ENCODE data around the gene FLYWCH1.
A peak's percentile ranks its signal among the peaks of the same experiment; 100 is the strongest.

Gene FLYWCH1, protein sequence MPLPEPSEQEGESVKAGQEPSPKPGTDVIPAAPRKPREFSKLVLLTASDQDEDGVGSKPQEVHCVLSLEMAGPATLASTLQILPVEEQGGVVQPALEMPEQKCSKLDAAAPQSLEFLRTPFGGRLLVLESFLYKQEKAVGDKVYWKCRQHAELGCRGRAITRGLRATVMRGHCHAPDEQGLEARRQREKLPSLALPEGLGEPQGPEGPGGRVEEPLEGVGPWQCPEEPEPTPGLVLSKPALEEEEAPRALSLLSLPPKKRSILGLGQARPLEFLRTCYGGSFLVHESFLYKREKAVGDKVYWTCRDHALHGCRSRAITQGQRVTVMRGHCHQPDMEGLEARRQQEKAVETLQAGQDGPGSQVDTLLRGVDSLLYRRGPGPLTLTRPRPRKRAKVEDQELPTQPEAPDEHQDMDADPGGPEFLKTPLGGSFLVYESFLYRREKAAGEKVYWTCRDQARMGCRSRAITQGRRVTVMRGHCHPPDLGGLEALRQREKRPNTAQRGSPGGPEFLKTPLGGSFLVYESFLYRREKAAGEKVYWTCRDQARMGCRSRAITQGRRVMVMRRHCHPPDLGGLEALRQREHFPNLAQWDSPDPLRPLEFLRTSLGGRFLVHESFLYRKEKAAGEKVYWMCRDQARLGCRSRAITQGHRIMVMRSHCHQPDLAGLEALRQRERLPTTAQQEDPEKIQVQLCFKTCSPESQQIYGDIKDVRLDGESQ

GRCh38 chr16:2911638-2912329 is at the start of gene FLYWCH1:
Gene FLYWCH1, plus strand, starts transcription at chr16:2911931. Its CDS starts 17,755 bp downstream, at chr16:2929686.
- peak; percentile 98 to 99 (median 98) for DNase-seq (ENCODE audit: low read depth in 3 of 3)

GRCh38 chr16:2865651-2866050 is 46.1 kb upstream of the FLYWCH1 start:
- no peak for DNase-seq (ENCODE audit: low read depth in 3 of 3)

DNA sequence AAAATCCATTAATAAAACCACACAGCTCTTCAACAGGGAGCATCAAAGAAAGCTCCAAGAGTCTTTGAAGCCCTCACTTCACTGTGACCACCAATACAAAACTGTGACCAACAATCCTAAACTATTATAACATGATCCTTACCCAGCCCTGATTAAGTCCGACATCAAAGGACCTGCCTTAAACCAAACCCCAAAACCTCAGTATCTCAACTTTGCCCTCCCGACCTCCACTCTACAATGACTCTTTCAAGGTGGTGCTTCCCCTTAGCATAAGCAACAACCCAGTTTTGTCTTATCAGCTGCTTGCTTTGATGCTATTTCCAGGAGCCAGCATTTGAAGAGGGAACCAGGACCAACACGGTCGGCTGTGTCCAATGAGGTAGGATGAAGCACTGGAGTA is 45.3 kb upstream of the FLYWCH1 start:
- DNase-seq (ENCODE audit: low read depth in 3 of 3), result no peak

- DNase-seq (ENCODE audit: low read depth in 3 of 3), result no peak
Observed at GRCh38 chr16:2867661-2867986, 44.1 kb upstream of the FLYWCH1 start.

DNA sequence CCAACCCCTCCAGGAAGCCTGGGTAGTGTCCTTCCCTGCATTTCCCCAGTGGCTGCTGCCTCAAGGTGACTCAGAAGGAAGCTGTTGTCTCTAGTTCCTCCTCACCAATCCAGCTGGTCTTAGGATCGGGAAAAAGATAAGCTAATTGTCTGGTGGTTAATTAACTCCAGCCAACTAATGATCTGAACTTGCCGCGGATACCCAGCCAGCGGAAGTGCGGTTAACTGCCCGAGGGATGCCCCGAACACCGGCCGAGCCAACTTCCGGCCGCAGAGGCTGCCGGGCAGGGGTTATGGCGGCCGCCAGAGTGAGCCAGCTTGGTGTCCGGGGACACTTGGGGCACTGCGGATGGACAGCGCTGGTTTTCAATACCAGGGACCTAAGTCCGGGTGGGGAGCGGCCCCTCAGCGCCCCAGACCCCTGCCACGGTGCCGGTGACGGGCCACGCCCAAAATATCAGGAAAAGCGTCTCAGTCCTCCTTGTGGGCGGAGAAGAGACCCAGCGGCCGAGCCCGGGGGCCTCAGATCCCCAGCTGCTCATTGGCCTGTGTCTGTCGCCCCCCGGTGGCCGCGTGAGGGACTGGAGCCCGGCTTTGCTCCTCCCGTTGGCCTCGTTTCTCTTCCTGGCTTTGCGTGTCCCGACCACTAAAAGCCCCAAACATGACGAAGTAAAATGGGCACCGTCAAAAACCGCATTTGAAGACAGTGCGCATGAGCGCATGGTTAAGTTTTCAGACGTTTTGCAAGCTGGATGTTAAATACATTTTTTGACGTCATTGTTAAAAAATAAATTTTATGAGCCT is 43.5 kb upstream of the FLYWCH1 start:
- peak; percentile 90 to 97 (median 96) for DNase-seq (ENCODE audit: low read depth in 3 of 3)

DNA sequence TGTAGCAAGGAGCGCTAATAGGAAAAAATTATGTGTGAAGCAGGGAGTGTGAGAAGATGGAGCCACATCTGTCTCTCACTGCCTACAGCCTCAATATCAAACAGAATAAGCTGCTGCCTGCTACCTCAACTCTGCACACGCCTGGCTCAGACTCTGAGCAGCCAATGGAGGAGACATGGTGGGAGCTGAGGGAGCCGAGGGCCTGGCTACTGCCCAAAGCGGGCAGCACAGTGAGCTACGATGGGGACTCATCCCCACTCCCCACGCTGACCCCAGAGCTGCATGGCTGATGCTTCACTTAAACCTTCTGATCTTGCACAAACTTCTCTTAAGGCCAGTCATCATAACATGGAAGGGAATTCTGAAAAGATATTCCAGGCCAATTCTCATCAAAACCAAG is 39.8 kb upstream of the FLYWCH1 start:
- no peak for DNase-seq (ENCODE audit: low read depth in 3 of 3)

- no peak for DNase-seq (ENCODE audit: low read depth in 3 of 3)
Observed at GRCh38 chr16:2874032-2874911, 37.5 kb upstream of the FLYWCH1 start.

DNA sequence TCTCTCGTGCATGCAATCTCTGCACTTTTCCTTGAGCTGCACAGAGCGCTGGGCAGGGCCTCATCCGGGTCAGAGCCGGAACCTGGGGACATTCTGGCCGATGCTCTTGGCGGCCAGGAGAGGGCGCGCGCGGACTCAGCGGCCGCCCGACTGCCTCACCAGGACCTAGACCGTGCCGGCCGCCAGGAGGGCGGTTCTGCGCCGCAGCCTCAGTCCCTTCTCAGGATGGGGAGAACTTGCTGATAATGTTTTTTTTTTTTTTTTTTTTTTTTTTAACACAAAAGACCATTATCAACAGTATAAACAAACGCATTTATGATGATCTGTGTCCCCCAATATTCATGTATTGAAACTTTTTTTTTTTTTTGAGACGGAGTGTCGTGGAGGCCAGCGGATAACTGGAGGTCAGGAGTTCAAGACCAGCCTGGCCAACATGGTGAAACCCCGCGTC is 36.8 kb upstream of the FLYWCH1 start:
- DNase-seq (ENCODE audit: low read depth in 3 of 3), result peak; percentile 39 to 65 (median 45)

DNA sequence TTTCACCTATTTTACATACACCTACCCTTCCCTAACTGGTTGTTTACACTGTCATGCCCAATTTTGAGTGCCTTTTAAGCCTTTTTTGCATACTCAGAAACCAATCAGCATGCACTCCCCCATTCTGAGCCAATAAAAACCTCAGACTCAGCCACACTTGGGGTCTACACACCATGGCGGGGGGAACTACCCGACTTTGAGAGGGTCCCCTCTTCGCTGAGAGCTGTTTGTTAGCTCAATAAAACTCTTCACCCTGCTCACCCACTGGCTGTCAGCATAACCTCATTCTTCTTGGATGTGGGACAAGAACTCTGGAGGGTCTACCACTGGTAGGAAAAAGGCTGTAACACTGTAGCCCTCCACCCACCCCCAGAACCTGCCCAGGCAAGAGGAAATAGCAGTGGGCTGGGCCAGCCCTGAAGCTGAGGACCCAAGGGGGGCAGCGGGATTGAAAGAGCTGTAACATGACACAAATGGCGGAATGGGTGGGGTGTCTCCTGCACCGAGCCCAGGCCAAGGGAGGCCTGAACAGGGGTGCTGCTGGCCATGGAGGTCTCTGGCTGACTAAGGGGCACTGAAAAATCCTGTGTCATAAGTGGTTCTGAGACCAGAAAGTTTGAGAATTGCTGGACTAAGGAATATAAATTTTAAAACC is 31.8 kb upstream of the FLYWCH1 start:
- no peak for DNase-seq (ENCODE audit: low read depth in 3 of 3)

DNA sequence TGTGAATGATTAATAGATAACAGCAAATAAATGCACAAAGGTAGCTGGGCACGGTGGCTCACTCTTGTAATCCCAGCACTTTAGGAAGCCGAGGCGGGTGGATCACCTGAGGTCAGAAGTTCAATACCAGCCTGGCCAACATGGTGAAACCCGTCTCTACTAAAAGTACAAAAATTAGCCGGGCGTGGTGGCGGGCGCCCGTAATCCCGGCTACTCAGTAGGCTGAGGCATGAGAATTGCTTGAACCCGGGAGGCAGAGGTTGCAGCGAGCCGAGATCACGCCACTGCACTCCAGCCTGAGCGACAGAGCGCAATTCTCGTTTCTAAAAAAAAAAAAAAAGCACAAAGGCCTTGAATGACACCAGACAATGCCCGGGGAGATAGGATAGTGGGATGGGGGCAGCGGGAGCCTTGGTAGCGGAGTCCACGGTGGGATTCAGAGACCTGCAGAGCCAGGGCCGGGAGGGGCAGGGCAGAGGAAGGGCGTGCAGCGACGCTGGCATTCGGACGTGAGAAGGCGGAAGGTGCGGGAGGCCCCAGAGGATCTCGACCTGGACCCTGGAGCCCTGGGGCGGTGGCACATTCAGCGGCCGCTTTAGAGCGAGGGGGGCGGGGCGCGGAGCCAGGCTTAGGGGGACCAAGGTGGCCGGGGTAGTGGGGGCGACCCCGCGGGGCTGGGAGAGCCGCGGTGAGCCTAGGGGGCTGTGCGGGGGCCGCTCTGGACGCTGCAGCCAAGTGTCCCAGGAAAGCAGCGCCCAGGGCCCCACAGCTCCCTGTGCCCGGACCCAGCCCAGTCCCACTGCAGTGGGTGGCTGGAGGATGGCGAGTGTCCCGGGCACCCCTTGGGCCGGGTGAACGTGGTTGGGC is 29.7 kb upstream of the FLYWCH1 start:
- no peak for DNase-seq (ENCODE audit: low read depth in 3 of 3)

DNA sequence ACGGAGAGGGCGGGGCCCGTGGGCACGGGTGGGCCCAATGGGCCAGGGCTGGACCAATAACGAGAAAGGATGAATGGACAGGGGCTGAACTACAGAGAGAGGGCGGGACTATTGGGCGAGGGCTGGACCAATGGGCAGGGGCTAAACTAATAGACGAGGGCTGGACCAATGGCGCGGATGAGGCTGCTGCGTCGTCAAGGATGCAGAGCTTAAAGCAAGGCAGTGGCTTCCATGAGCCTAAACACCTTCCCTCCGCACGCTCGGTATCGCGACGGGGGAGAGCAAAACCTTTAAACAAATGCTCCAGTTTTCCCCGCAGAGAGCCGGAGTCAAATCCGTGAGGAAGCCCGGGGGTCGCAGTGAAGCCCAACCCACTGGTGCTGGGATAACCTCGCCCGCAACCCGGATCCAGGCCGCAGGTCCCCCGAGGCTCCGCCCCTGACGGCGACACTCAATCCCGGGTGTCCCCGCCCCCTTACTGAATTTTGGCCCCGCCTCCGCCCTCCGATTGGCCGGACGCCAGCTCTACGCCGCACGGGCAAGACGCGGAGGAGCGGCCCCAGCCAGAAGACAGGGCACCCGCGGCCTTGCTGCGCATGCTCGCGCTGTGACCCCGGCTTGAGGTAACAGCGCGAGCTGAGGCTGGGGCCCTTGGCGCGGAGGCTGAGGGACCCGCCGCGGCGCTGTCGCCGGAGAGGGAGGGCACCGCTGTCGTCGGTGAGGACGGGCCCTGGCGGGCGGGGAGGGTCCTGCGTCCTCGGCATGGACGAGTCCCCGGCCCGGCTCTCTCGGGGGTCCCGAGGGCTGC is 28.9 kb upstream of the FLYWCH1 start, which contains the start of gene FLYWCH2:
TSS of gene FLYWCH2 (plus strand) at position 566 of the 808 bp plus-strand sequence. CDS start 13,235 bp downstream, outside the sequence.
- DNase-seq (ENCODE audit: low read depth in 3 of 3), result peak; percentile 99 to 100 (median 100)

- DNase-seq (ENCODE audit: low read depth in 3 of 3), result no peak
Observed at GRCh38 chr16:2883458-2883908, 28.2 kb upstream of the FLYWCH1 start.

GRCh38 chr16:2884041-2884451 is 27.7 kb upstream of the FLYWCH1 start:
- no peak for DNase-seq (ENCODE audit: low read depth in 3 of 3)

DNA sequence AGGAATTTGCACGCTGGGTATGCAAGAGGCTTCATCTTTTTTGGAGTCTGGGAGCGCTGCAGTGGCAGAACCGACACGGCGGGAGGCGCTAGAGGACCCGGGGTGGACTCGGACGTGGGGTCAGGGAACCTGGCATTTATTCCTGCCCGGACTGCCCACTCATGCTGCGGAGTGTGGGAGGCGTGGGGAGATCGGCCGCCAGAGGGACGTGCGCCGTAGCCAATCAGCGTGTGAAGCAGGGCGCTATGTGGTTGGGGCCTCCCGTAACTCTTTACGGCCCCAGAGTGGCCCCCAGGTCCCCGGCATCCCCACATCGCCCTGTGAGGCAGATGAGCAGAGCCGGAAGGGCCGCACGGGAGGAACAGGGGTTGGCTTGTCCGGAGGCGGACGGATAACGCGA is 17.5 kb upstream of the FLYWCH1 start:
- no peak for DNase-seq (ENCODE audit: low read depth in 3 of 3)

- no peak for DNase-seq (ENCODE audit: low read depth in 3 of 3)
Observed at GRCh38 chr16:2895813-2896212, 15.9 kb upstream of the FLYWCH1 start.

DNA sequence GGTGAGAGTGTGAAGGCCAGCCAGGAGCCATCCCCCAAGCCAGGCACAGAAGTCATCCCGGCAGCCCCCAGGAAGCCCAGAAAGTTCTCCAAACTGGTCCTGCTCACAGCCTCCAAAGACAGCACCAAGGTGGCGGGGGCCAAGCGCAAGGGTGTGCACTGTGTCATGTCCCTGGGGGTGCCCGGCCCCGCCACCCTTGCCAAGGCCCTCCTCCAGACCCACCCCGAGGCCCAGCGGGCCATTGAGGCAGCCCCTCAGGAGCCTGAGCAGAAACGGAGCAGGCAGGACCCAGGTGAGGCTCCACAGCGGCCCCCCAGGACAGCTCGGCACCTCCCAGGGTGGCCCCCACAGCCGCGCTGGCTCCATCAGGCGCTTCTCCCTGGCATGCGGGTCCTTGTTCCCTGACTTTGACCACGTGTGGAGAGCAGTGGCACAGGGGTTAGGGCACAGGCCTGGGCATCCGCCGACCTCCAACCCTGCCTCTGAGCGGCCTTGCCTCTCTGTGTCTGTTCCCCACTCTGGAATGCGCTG is 15.2 kb upstream of the FLYWCH1 start:
- DNase-seq (ENCODE audit: low read depth in 3 of 3), result no peak

- no peak for DNase-seq (ENCODE audit: low read depth in 3 of 3)
Observed at GRCh38 chr16:2897110-2897509, 14.6 kb upstream of the FLYWCH1 start.

All from stimulated activated CD4-positive, alpha-beta T cell treated with anti-CD3 and anti-CD28 coated beads, TNF-alpha, amount 100 ng/mL, for 24 hours (primary cell).